Activated CD4-positive, alpha-beta T cell treated with anti-CD3 and anti-CD28 coated beads for 24 hours (primary cell): Measurements from ENCODE around the gene MMD2.

Experiments used
- DNase-seq, 2 donors: peaks; one replicate each; pipeline ENCODE4 v3.0.0-alpha.2; 2020; ENCODE audit warnings: low read depth in 2 of 2

Gene MMD2

GRCh38 chr7:4871056-4871680 is 87.8 kb downstream of the MMD2 start:
- no peak for DNase-seq

DNA sequence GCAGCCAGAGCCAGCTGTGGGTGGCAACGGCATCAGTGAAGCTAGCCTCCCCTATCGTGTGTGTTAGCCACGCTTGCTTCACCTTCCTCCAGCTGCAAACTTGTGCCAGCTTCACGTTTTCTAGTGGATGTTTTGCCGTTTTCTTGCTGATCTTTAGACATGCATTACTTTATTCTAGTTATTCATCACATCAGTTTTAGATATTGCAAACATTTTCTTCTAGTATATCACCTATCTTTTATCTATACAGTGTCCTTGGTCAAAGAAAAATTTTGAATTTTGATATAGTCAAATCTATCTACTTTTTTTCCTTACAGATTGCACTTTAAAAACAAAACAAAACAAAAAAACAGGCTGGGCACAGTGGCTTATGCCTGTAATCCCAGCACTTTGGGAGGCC is 90.5 kb downstream of the MMD2 start:
- no peak for DNase-seq

DNA sequence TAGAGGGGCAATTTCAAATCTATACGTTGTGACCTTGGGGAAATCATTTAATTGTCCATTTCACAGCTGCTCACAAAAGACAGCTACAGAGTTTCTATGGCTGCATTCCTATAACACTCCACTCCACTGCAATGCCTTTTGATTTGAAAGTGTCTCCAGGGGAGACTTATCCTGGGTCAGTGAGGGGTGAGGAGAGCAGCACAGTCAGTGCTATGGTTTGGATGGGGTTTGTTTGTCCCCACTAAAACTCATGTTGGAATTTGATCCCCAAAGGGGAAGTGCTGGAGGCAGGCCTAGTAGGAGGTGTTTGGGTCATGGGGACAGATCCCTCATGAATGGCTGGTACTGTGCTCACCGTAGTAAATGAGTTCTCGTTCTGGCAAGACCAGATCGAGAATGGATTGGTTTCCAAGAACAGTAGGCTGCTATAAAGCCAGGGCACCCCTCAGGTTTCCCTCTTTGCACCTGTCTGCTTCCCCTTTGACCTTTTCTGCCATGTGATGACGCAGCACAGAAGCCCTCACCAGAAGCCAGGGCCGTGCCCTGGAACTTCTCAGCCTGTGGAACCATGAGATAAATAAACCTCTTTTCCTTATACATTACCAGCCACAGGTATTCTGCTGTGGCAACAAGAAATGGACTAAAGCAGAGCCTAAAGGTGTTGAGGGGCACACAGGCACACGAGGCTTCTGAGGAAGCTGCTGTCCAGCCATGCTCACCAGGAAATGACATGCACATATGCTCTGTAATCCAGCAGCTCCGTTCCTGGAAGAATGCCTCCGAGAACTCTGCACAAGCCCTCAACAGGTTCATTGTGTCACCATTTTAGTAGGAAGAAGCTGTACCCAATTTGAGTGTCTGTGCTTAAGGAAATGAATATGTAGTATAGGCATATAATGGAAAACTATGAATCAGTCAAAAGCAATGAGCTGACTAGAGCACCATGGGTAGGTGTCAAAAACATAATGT is 92.2 kb downstream of the MMD2 start:
- no peak for DNase-seq

DNA sequence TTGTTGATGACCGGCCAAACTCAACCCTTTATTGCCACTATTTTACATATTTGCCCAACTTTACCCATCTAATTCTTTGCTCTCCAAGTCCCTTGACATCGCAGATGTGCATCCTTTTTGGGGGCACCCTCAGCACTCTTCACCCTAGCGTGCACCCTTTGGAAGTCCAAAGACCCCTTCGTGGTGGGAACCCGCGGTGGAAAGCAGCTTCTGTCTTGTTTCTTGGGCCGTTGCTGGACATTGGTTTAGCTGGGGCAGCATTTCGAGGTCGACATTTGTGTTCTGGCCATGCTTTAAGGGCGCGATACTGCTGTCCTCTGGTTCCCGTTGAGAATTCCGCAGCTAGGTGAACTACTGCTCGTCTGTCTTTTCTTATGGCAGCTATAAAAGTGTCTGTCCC is 96.8 kb downstream of the MMD2 start:
- no peak for DNase-seq

DNA sequence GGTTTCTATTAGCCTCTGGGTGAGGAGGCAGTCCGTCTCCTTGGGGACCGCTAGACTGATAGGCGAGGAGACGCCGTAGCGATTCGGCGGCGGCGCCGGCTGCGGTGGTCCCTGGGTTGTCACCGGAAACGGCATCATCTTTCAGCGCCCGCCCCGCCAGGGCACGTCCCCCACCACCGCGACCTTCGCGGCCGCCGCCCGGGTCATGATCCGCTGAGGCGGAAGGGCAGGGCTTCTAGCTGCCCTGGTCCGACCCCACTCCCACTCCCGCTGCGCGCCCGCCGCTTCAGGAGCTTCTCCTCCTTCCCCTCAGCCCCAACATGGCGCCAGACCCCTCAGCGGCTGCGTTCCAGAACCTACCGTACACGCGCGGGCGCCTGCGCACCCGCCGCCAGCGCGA is 97.3 kb downstream of the MMD2 start, which contains the start of gene PAPOLB:
TSS of gene PAPOLB (minus strand) at position 358 of the 400 bp plus-strand sequence. CDS start at position 138, 220 bp downstream.
- DNase-seq, result no peak

DNA sequence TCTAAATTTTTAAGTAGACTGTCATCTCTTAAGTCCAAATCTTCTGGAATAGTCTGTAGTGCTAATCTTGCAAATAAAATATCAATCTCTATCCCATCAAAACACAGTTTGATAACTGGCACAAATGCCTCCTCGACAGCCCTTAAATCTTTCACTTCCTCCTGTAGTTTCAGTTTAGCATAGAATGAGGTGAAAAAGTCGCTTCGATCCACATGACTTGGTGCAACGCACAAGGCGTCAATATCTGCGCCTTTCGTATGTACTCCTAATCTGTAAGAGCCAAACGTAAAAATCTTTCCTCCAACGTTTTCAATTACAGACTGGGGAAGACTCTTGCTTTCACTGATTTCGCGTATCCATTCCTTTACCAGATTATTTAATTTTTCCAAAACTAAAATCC is 97.8 kb downstream of the MMD2 start:
- DNase-seq, result no peak

- no peak for DNase-seq
Observed at GRCh38 chr7:4857189-4857588, 101.8 kb downstream of the MMD2 start.

GRCh38 chr7:4856336-4857057 is 102.5 kb downstream of the MMD2 start:
- no peak for DNase-seq
